Gastroesophageal sphincter (tissue), 4 donors: ENCODE data around the gene DENND4C. TPM values are rescaled to one million over a fixed set of nuclear protein-coding genes. Genes with fewer than 3 reads are reported as not detected.

Source experiments
- ATAC-seq: fragments of 150-250 bp; one replicate; pipeline ENCODE4 v1.9.1; 2016; ENCODE audit warnings: mild to moderate bottlenecking, moderate library complexity
- H3K27ac ChIP-seq, 4 donors: fragments of 200-600 bp; sonication (generic) in 3 of 4; 1 replicate in 3 of 4; 2 replicates in 1 of 4; pipeline ENCODE4 v1.5.1; 2016 to 2019
- H3K27me3 ChIP-seq: fragments of 200-600 bp; sonication (generic); one replicate; pipeline ENCODE4 v1.5.1; 2019
- H3K36me3 ChIP-seq, 2 donors: fragments of 200-600 bp; sonication (generic); one replicate each; pipeline ENCODE4 v1.5.1; 2019; ENCODE audit warnings: control low read depth in 1 of 2
- H3K4me1 ChIP-seq, 3 donors: fragments of 200-600 bp; sonication (generic); 1 replicate in 2 of 3; 2 replicates in 1 of 3; pipeline ENCODE4 v1.5.1; 2016 to 2019; ENCODE audit warnings: control low read depth in 2 of 3
- H3K4me3 ChIP-seq, 2 donors: fragments of 200-600 bp; sonication (generic); one replicate each; pipeline ENCODE4 v1.5.1; 2019; ENCODE audit warnings: mild to moderate bottlenecking in 1 of 2, moderate library complexity in 1 of 2
- H3K9me3 ChIP-seq, 3 donors: fragments of 200-600 bp; sonication (generic); one replicate each; pipeline ENCODE4 v1.5.1; 2017 to 2019; ENCODE audit warnings: control low read depth in 2 of 3
- CTCF ChIP-seq, 4 experiments: fragments of 200-600 bp in 2 of 4; fragments of 450-650 bp in 2 of 4; sonication (generic) in 1 of 4; IDR thresholded peaks; one replicate each; pipeline ENCODE4 v1.5.1; 2017 to 2019; ENCODE audit warnings: antibody characterized with exemption in 4 of 4, mild to moderate bottlenecking in 2 of 4, moderate library complexity in 2 of 4
- EP300 ChIP-seq: sonication (generic); formaldehyde crosslinking; IDR thresholded peaks from one replicate; pipeline ENCODE4 v1.6.1; 2017; ENCODE audit warnings: antibody characterized with exemption, mild to moderate bottlenecking
- POLR2A ChIP-seq, 2 donors: fragments of 450-650 bp; IDR thresholded peaks; one replicate each; pipeline ENCODE4 v1.6.1; 2017; ENCODE audit warnings: antibody characterized with exemption in 2 of 2, mild to moderate bottlenecking in 2 of 2, moderate library complexity in 1 of 2
- POLR2AphosphoS5 ChIP-seq: sonication (generic); formaldehyde crosslinking; IDR thresholded peaks from one replicate; pipeline ENCODE4 v1.6.1; 2017; ENCODE audit warnings: antibody characterized with exemption
- WGBS, 2 donors: methylation state at CpG; one replicate each; pipeline ENCODE4 v1.1.5; 2018; ENCODE audit warnings: low coverage in 1 of 2; 5-methylcytosine and 5-hydroxymethylcytosine counted together
- total RNA-seq, 4 donors: library from RNA; depleted of rRNA; stranded (reverse); fragments of >200 nt; gene quantifications; one replicate each; pipeline ENCODE4 v1.1.0, GENCODE V29; 2016

Gene DENND4C
- total RNA-seq, 4 donors from 2014 or later: 72.9 to 117 (median 81.9) TPM

GRCh38 chr9:19198406-19198805 lies 32.1 kb upstream of the DENND4C start:
- Histone ChIP-seq H3K4me1 (no peaks in the 10 kb centered on the region), H3K27ac (no peak overlapping the region), H3K27me3 (no peaks in the 10 kb centered on the region), H3K4me3 (no peak overlapping the region), H3K9me3 (no peaks in the 10 kb centered on the region), H3K36me3 (no peaks in the 10 kb centered on the region)
- 100% methylated on average over 1 of the region's 1 CpG; no CpG with 5 or more reads in 1 of the 2 donors for WGBS, 2 donors
- no peak for ATAC-seq
- no peak for TF ChIP-seq EP300
- no peak for TF ChIP-seq POLR2AphosphoS5
- TF ChIP-seq CTCF (IDR thresholded peaks at IDR 0.05): no peak
- TF ChIP-seq POLR2A (IDR thresholded peaks at IDR 0.05): no peak

GRCh38 chr9:19199012-19199411 lies 31.5 kb upstream of the DENND4C start:
- Histone ChIP-seq H3K4me1 (no peaks in the 10 kb centered on the region), H3K4me3 (no peak overlapping the region), H3K9me3 (no peaks in the 10 kb centered on the region), H3K27me3 (no peaks in the 10 kb centered on the region), H3K36me3 (no peaks in the 10 kb centered on the region), H3K27ac (no peak overlapping the region)
- WGBS, 2 donors: 93 to 94% methylated on average over 2 of the region's 2 CpGs
- TF ChIP-seq POLR2A (IDR thresholded peaks at IDR 0.05) (no peak), POLR2AphosphoS5 (no peak), CTCF (IDR thresholded peaks at IDR 0.05) (no peak), EP300 (no peak)
- ATAC-seq: no peak

- 27 to 49% methylated on average over 6 to 7 of the region's 8 CpGs for WGBS, 2 donors
- Histone ChIP-seq H3K36me3 (no peaks in the 10 kb centered on the region), H3K4me3 (no peak overlapping the region), H3K27me3 (no peaks in the 10 kb centered on the region), H3K27ac (no peak overlapping the region), H3K4me1 (no peaks in the 10 kb centered on the region), H3K9me3 (no peaks in the 10 kb centered on the region)
- no peak for ATAC-seq
- TF ChIP-seq POLR2A (IDR thresholded peaks at IDR 0.05): no peak
- TF ChIP-seq POLR2AphosphoS5: no peak
- no peak for TF ChIP-seq EP300
- no peak for TF ChIP-seq CTCF (IDR thresholded peaks at IDR 0.05)
Measured at GRCh38 chr9:19200229-19200628, 30.3 kb upstream of the DENND4C start.

- 58 to 60% methylated on average over 6 to 8 of the region's 13 CpGs for WGBS, 2 donors
- Histone ChIP-seq H3K36me3 (no peaks in the 10 kb centered on the region), H3K4me1 (no peaks in the 10 kb centered on the region), H3K9me3 (no peaks in the 10 kb centered on the region), H3K27ac (no peak overlapping the region), H3K27me3 (no peaks in the 10 kb centered on the region), H3K4me3 (no peak overlapping the region)
- ATAC-seq: no peak
- TF ChIP-seq EP300 (no peak), POLR2AphosphoS5 (no peak), CTCF (IDR thresholded peaks at IDR 0.05) (no peak), POLR2A (IDR thresholded peaks at IDR 0.05) (no peak)
Measured at GRCh38 chr9:19201899-19202891, 28.3 kb upstream of the DENND4C start.

GRCh38 chr9:19203058-19203457 lies 27.4 kb upstream of the DENND4C start:
- ATAC-seq: no peak
- Histone ChIP-seq H3K36me3 (no peaks in the 10 kb centered on the region), H3K4me3 (no peak overlapping the region), H3K4me1 (no peaks in the 10 kb centered on the region), H3K27ac (no peak overlapping the region), H3K9me3 (no peaks in the 10 kb centered on the region), H3K27me3 (no peaks in the 10 kb centered on the region)
- no peak for TF ChIP-seq POLR2AphosphoS5
- no peak for TF ChIP-seq CTCF (IDR thresholded peaks at IDR 0.05)
- TF ChIP-seq EP300: no peak
- no peak for TF ChIP-seq POLR2A (IDR thresholded peaks at IDR 0.05)
- 92 to 100% methylated on average over 2 to 4 of the region's 5 CpGs for WGBS, 2 donors
